GM19023 (cell line): ENCODE measurements around the gene MED10.
"Not testable (repeated sequence)": the region's sequence is repeated elsewhere in the genome, so short reads cannot be mapped to it uniquely, and the experiment has no call there.

Source experiments
- ATAC-seq: cut with Tn5 transposase; IDR thresholded peaks from one replicate; pipeline ENCODE4 v1.9.1; 2021; ENCODE audit warnings: mild to moderate bottlenecking, moderate library complexity; ENCODE audit not compliant: unreplicated experiment

Gene MED10

DNA sequence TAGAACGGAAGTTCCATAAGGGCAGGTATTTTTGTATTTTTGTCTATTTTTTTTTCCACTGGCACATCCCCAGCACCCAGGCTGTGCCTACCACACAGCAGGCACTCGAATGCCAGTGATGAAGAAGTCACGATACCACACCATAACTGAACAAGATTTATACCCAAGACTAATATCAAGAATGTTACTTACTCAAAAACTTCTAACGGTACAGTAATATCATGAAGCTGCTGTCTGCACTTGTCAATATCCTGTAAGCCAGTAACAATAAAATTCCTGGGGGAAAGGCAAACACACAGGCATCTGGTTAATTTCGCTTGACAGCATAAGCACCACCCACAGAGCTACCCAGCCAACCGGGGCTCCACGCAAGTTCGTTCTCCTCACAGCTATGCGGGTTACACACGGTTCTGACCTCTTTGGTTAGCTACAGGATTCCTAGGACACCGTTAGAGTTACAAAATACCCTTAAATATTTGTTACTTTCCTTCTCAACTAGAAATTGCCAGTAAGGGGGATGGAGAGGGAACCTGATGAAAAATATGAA is 1.3 kb downstream of the MED10 start:
- ATAC-seq = no peak

- ATAC-seq = no peak
Measured at GRCh38 chr5:6373081-6373846, 5.1 kb downstream of the MED10 start.

DNA sequence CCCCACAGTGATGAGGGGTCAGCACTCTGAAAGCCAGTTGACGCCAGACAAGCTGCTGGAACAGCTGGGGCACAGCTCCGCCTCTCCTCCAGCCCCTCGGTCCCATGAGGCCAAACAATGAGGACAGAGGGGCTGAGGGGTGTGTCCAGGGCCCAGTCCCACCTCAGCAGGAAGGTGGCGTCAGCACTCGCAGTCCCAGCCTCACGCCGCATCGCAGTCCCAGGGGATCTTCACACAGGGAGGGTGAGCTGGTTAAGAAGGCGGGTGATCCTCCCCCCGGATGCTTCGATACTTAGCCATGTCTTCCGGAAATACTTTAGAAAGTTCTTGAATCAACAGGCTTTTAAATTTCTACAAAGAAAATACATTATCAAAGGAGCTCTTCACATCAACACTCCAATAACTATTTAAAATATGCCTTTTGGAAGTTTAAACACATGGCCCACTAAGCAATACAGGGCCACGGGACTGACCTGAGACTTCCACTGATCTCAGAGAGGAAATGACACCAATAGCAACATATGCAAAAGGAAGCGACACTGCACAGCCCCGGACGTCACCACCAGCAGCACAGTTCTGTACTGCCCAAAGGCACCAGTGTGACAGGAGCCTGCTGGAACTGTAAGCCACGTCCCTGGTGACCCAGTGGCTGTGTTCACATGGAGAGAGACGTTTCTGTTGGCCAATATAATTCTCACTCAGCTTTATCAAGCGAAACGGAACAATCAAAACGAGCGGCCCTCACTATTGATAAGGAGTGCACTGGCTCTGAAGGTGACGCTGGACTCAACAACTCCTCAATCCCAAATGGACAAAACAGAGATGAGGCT is 5.9 kb downstream of the MED10 start:
- no peak for ATAC-seq

GRCh38 chr5:6371079-6371810 is 7.1 kb downstream of the MED10 start:
- ATAC-seq = no peak

DNA sequence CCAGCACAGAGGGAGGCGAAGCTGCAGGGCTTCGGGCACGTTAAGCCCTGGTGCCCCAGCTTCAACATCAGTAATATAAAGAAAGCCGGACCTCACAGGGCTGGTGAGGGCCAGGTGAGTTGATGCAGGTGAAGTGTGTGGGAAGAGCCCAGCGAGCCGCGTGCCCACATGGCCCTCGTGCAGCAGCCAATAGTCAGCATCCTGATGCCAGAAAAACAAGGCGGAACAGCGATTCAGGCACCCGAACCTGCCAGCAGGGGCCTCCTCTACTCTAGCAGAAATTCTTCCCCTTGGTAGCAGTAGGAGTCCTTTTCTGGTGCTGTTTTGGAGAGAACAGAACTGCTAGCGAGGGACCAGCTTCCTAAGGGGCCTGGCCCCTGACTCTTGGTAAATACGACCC is 7.8 kb downstream of the MED10 start:
- no peak for ATAC-seq

- no peak for ATAC-seq
Measured at GRCh38 chr5:6365977-6366590, 12.3 kb downstream of the MED10 start.

DNA sequence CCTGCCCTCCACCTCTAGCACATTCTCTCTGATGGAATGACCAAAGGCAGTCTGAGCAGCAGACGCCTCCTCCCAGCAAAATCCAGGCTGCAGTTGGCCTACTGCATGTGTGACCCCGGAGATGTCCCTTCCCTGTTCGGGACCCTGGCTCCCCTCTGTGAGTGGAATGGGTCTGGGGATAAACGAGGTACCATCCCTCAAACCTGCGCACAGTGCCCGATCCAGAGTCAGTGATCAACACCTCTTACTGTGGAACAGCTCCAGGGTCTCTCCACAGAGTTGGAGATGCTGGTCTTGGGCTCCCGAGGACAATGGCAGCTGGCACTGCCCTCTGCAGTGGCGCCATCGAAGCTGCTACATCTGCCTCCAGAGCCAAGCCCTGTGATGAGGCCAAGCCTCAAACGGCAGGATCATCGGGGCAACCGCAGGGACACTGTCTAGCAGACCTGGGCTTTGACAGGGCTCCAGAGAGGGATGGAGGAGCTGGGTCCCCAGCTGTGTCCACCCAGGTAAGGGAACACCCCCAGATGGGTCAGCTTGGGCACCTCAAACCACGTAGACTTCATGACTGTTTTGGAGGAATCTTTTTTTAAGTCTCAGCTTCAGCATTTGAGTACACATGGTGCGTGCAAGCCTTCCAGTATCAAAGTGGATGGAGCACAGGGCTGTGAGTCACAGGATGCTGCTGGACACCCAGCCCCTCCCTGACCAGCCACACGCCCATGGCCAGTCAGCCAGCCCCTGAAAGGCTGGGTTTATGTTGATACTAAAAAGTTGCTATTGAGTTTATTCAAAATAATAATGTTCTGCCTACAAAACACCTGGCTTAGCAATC is 13.0 kb downstream of the MED10 start:
- ATAC-seq = no peak

DNA sequence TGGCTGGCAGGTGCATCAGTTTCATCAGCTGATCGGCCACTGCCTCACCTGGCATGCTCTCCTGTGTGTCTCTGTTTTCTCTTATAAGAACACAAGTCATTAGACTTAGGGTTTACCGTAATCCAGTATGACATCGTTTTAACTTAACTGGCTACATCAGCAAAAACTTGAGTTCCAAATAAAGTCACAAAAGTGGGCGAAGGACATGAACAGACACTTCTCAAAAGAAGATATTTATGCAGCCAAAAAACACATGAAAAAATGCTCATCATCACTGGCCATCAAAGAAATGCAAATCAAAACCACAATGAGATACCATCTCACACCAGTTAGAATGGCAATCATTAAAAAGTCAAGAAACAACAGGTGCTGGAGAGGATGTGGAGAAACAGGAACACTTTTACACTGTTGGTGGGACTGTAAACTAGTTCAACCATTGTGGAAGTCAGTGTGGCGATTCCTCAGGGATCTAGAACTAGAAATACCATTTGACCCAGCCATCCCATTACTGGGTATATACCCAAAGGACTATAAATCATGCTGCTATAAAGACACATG is 14.8 kb downstream of the MED10 start:
- ATAC-seq = not testable (repeated sequence)

DNA sequence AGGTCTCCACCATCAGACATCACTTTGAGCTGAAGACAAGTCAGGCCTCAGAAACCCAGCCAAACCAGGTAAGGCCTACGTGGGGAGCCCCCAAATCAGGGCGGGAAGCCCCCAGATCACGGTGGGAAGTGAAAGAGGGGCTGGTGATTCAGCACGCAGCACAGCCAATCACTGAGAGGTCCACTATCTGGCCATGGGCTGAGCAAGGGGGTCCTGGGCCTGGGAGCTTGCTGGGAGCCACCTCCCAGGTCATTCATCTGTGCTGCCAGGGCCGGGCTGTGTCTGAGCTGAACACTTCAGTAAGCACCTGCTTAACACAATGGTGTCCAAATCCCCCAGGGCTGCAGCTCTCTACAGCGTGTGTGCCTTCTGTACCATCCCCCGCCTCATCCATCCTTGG is 15.5 kb downstream of the MED10 start:
- ATAC-seq = no peak

GRCh38 chr5:6361101-6361500 is 17.2 kb downstream of the MED10 start:
- ATAC-seq = no peak

DNA sequence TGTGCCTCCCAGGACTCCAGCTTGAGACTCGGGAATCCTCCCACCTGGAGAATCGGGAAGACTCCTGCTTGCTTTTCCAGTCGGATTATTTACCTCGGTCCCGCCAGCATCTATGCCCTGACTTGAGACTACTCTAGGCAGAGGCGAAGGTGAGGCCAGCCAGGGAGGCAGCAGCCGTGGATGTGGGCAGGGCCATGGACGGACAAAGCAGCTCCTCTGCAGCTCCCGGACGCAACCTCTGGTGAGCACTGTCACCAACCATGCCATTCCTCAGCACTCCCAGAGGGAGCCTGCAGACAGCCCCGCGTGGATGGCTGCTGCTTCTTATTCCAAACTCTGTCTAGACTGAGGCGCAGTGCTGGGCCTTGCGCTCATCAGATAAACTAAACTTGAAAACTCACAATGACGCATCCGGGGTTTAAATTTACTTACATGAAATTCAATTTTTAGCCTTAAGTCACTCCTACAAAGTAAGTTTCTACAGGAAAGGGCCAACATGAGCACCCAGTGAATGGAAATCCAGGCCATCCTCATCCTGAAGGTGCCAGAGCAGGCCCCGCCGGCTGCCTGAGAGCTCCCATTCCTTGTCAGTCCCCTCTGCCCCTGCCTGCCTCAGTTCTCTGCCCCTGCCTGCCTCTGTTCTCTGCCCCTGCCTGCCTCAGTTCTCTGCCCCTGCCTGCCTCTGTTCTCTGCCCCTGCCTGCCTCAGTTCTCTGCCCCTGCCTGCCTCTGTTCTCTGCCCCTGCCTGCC is 17.8 kb downstream of the MED10 start:
- no peak for ATAC-seq

- ATAC-seq = no peak
Measured at GRCh38 chr5:6359555-6360322, 18.6 kb downstream of the MED10 start.

- no peak for ATAC-seq
Measured at GRCh38 chr5:6358434-6358820, 19.9 kb downstream of the MED10 start.

DNA sequence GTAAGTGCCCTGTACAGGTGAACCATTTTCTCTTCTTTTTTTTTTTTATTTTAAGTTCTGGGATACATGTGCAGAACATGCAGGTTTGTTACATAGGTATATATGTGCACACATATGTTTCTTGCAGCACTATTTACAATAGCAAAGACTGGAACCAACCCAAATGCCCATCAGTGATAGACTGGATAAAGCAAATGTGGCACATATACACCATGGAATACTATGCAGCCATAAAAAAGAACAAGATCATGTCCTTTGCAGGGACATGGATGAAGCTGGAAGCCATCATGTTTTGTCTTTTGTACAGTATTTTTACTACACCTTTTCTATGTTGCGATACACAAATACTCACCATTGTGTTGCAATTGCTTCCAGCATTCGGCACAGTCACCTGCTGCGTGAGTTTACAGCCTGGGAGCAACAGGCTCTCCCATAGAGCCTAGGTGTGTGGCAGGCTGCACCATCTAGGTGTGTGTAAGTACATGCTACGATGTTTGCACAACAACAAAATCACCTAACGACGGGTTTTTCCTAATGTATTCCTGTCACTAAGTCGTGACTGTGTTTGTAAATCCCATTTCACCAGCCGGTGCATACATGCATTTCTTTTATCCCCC is 20.4 kb downstream of the MED10 start:
- ATAC-seq = not testable (repeated sequence)

DNA sequence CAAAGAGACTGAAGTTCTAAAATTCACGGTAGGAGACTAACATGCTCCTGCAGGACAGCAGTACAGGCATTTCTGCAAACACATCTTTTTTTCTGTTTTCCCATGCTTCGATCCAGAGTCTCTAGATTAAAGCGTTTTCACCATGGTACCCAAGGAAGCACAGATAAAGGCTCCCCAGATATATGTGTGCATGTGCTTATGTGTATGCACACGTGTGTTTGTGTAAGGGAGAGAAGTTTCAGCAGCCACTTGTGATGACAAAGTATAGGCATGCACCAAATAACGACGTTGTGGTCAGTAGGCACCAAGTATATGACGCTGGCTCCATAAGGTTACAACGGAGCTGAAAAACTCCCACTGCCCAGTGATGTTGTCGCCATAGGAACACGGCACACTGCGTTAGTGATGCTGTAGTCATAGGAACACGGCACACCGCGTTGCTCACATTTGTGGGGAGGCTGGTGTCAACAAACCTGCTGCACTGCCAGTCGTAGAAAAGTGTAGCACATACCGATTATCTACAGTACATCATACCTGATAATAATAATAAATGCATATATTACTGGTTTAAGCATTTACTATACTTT is 21.7 kb downstream of the MED10 start:
- no peak for ATAC-seq

DNA sequence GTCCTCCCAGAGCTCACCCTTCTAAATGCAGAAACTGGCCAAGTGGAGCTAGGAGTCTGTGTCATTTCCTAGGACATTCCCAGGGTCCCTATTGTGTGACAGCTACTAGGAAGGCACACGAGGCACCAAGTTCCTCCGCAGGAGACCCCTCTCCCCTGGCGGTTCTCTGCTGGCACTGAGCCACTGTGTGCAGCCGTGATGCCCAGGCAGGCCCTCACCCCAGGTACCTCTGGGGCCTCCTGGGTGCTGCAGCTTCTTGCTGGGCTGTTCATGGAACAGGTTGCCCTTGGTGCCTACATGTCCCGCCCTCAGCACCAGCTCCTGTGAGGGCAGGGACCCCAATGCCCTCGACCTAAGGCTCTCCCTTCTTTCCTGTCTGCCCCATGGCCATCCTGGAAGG is 23.1 kb downstream of the MED10 start:
- no peak for ATAC-seq

GRCh38 chr5:6354848-6355247 is 23.5 kb downstream of the MED10 start:
- ATAC-seq = no peak
